Measurements from ENCODE around the gene STK38.

GRCh38 chr6:36455486-36456027 lies 91.7 kb downstream of the STK38 start:
- no peak for TF ChIP-seq CTCF (IDR thresholded peaks at IDR 0.05; ENCODE audit: low read depth, low read length)
- TF ChIP-seq EZH2phosphoT487 (IDR thresholded peaks at IDR 0.05; ENCODE audit: low read depth): no peak

Data from OCI-LY3 (cell line).